ENCODE results near the gene EPB41L3.
A peak's percentile ranks its signal among the peaks of the same experiment; 100 is the strongest.

The EPB41L3 gene

DNA sequence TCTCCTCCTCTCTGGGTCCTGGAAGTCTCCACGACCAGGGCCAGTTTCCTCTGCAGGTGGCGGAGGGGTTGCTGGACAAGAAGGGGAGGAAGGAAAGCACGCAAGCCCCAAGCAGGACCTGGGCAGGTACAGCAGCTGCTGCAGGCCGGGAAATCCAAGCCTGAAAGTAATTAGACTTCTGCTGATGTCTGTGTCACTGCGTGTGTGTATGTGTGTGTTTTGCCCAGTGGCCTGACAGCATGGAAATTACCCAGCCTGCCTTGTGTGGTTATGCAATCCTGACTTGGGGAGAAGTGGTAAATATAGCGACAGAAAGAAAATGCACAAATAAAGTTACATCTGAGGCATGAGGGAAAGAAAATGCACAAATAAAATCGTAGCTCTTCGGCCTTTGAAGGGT, 126.5 kb downstream of the EPB41L3 start:
- FAIRE-seq (peak; percentile 44), DNase-seq (ENCODE audit: low spot score) (no peak)

DNA sequence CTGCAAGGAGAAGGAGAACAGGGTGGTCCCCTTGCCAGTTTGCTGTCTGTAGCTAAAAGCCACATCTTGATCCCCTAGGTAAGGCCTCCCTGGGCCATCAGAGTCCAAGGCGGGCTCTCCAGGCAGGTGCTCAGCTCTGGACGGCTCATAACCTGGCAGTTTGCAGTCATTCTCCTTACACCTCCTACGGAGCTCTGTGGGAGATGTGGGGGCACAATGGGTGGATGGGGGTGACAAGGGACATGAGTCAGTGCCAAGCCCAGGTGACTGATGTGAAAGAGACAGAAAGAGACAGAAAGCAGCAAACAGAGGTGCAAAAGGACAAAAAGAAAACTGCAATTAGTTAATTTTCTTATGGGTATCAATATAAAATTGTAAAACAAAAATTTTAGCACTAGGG, 127.7 kb downstream of the EPB41L3 start:
- no peak for FAIRE-seq
- no peak for DNase-seq (ENCODE audit: low spot score)

DNA sequence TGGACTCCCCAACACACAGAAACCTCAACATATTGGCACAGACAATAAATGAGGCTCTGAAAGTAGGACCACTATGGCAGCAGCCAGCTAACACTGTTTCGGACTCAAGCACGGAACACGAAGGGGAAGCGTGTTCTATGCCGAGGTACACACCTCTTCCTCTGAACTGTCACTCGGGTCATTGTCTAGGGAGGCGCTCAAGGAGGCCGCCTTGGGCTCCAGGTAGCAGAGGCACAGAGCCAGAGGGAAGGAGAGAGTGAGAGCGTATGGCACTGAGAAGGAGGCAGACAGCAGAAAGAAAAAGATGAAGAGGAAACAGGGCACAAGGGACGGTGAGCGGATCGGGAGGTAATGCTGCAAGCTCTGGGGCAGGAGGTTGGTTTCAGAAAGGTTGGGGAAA, 128.1 kb downstream of the EPB41L3 start:
- FAIRE-seq = peak; percentile 53
- no peak for DNase-seq (ENCODE audit: low spot score)

DNA sequence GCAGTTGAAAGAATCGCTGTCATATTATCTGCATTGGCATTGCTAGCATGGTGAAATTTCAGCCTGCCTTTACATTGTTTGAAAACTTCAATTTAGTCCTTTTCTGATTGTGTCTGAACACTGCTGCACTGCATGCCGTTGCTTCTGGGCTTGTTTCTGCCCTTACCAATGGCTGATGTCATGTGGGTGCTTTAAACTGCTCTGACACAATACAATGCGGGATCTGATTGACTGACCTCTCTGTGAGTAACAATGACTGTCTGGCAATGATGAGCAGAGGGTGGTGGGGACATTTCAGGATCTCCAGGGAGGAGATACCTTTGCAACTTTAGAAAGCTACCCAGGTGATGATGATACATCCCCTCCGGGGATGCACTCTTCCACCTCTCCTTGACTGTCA, 128.8 kb downstream of the EPB41L3 start:
- FAIRE-seq = no peak
- DNase-seq (ENCODE audit: low spot score) = no peak

DNA sequence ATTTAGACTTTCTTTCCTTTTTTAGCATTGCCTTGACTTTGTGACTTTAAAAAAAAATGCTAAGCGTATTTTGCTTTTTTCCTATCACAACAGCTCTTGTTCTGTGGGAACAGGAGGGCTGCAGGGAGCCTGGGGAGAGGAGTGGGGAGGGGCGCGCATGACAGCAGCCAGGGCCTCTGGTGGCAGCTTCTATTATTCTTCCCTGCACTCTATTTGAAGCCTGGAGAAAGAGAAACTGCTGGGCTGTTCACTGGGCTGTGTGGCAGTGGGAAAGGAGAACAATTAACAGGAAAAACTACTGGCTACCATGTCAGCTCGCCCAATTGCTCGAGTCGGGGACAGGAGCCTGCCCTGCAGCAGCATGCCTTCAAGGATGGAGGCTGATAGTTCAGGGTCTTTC, 129.3 kb downstream of the EPB41L3 start:
- DNase-seq (ENCODE audit: low spot score) (no peak), FAIRE-seq (no peak)

DNA sequence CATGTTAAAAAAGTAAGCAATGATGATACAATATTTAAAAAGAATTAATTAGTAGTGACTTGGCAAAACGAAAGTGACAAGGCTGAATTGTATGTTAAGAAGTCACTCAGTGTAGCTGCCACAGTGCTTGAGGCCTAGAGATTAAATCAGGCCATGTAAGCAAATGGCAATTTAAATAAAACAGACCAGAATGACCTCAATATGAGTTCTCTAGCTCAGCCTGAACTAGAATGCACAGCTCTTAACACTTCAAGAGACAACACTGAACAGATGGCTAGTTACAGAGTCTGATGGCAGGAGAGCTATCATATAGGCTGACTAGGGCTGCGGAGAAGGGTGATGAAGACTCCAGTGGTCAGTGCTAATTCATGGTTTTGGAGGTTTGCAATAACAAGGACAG, 130.3 kb downstream of the EPB41L3 start:
- no peak for DNase-seq (ENCODE audit: low spot score)
- no peak for FAIRE-seq

DNA sequence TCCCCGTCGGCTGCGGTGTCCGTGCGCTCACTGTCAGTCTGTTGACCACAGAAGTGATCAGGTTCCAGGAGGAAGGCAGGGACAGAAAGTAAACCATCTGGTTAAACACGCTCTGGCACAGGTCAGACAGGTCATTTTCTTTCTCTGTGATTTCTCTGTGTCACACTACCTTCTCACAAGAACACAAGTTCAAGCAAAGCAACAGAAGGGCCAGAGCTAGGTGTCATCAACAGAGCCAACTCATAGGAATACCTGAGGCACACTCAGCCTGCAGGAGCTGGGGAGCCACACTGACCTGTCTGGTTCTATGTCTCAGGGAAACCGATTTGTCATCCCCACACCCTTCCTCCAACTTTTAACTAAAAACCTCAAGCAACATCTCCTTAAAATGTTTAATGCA, 133.2 kb downstream of the EPB41L3 start:
- DNase-seq (ENCODE audit: low spot score) (no peak), FAIRE-seq (no peak)

DNA sequence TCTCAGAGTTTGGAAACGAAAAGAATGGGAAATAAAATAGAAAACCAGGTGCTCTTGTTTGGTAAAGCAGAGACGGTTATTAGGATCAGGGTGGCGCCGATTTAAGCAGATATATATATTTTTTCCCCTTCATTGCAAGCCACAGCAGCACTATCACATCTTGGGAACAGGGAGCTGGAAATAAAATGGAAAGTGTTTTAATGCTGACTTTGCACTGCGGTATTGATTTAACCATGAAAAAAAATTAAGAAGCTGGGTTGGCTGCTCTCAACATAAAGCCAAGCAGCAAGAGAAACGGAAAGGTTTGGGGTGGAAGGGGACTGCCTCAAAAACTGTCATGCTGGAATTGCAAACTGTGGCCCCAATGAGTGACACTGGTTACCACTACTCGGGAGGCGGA, 145.5 kb downstream of the EPB41L3 start:
- DNase-seq (ENCODE audit: low spot score) = no peak
- FAIRE-seq = no peak

DNA sequence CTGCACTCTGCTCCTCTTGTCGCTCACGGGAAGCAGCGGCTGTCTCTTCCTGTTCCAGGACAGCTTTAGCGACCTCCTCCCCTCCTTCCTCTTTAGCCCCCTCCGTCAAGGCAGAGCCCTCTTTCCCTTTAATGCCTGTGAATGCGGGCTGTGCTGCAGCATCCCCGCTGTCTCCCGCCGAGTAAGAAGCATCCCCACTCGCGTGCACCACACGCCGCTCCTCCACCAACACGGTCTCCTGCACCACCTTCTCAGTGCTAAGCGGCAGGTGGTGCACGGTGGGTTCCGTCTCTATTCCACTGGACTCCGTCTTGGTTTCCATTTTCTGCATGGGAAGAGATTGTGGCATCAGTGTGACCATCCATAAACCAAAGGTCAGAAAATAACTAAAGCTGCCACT, 146.7 kb downstream of the EPB41L3 start:
- DNase-seq (ENCODE audit: low spot score) (no peak), FAIRE-seq (no peak)

DNA sequence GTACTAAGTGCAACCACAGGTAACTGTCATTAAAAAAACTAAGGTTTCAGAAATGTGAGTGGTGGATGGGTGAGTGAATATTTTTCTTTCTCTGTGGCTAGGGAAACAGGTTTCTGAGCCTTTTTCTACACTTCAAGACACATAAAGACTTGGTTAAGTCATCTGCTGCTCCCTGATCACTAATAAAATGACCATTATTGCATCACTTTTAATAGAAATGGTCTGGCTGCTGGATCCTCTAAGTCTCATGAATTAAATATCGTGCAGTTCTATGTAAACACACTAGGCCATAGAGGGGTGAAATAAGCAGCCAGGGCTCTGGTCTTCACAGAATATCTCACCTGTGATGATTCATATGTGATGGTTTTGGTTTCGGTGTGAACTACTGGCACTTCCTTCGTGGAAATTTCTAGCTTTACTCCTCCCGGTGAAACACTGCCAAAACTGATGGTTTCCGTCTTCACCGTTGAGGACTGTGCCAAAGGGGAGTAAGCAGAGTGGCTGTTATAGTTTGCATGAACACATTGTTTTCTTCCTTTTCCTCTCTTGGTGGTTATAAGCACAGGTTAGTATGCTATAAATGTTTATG, 147.8 kb downstream of the EPB41L3 start:
- FAIRE-seq (no peak), DNase-seq (ENCODE audit: low spot score) (no peak)

DNA sequence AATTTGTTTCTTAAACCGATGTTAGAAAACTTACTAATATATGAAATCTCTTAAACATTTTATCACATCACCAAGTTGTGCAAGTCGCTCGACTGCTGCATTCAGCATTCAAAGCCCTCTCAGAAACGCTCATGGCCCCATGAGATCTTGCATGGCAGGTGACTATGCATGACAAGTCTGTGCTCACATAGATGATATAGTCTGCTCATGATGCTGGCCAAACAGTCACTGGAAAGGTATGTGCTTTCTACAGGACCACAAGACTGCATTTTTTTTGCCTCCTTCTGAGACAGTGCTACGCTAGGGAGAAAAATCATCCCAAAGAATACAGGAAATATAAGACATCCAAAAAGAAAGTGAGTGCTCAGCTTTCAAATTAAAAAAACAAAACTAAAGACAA, 150.0 kb downstream of the EPB41L3 start:
- FAIRE-seq = no peak
- DNase-seq (ENCODE audit: low spot score) = no peak

DNA sequence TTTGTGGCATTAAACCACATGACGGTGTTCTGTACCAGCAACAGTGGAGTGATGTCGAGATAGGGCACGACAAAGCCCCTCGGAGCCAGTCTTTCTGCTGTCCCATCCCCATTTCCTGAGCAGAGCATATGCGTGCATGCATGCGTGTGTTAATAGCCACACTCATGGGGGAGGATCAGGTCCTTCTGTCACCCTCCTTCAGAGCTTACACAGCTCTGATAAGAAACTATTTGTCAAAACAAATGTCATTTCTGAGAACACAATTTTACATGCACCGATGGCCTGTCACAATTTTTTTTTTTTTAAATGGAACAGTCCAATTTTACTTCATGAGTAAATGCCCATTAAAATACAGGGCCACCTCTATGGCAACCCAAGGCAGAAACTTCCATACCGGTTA, 152.4 kb downstream of the EPB41L3 start:
- FAIRE-seq (no peak), DNase-seq (ENCODE audit: low spot score) (no peak)

DNA sequence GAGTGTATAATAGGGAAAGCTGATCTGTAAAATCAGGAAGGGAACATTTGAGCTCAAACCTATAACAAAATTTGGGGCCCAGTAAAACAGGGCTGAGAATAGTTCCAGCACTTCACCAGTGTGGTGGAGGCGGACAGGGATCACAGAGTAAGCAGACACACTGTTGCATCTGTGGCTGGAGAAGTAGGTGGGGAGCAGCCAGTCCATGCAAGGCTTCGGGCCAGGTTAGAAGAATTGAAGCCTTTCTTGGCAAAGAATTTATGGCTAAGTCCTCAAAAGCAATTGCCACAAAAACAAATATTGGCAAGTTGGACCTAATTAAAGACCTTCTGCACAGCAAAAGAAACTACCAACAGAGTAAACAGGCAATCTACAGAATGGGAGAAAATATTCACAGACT, 154.4 kb downstream of the EPB41L3 start:
- FAIRE-seq (peak; percentile 27), DNase-seq (ENCODE audit: low spot score) (no peak)

DNA sequence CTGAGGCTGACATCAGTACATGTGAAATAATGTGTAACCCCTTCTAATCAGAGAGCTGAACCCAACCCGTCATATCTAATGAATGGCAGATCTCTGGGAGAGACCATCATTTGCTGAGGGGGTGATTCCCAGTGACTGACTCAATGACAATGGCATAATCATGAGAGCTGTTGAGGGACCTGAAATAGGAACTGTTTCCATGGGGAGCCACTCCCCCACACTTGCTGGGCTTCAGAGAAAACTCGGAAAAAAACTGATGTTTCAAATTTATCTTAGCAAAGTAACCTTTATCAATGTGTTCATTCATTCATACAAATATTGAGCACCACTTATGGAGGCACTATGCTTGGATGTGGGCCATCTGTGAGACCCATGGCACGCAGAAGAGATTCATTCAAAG, 154.9 kb downstream of the EPB41L3 start:
- DNase-seq (ENCODE audit: low spot score) (no peak), FAIRE-seq (no peak)

DNA sequence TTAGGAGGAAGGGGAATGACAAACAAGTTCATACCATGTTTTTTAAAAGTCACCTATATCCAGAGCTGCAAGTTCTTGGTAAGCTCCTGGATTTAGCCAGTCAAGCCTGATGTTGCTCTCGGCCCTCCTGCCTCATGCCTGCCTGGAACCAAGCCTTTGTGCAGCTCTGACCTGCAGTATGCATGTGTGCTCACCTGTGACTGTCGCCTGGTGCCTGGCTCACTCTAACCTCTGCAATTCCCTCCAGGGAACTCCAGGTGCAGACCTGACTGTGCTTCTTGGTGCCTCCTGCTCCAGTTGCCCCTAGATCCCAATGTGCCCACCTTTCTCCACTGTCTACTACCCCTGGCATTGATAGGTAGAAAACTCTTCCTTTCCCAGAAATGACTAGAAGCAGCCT, 163.2 kb downstream of the EPB41L3 start:
- DNase-seq (ENCODE audit: low spot score) (no peak), FAIRE-seq (no peak)

DNA sequence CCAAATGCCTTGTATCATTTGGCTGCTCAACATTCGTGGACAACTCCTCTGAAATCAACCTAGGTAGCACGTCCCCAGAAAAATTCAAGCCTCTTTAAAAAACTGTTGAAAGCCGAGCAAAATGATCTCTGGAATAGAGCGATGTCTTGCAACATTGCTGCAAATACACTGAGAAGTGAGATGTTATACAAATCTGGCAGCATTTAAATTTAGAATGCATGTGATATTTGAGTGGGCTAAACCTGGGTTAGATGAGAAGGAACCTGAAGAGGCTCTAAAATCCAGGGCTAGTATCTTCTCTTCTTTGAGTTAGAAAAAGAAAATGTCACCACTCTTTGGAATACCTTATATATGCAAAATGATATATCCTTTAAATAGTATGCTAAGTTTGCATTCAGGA, 166.8 kb downstream of the EPB41L3 start:
- no peak for FAIRE-seq
- no peak for DNase-seq (ENCODE audit: low spot score)

DNA sequence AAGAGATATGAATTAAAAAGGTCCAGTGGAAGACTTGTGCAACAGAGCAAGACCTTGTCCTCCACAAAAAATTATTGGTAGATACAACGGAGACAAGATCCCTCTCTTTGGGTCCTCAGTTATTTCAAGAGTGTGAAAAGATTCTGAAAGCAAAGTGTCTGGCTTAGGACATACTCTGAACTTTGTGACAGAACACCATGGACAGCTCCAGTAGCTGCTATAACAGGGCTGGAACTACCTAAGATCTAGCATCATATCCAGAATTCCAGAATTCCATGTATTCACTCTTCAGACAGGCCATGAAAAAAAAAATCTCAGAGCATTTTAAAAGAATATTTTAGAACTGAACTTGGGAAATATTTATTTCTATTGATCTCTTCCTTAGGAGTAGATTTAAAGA, 173.5 kb downstream of the EPB41L3 start:
- no peak for FAIRE-seq

DNA sequence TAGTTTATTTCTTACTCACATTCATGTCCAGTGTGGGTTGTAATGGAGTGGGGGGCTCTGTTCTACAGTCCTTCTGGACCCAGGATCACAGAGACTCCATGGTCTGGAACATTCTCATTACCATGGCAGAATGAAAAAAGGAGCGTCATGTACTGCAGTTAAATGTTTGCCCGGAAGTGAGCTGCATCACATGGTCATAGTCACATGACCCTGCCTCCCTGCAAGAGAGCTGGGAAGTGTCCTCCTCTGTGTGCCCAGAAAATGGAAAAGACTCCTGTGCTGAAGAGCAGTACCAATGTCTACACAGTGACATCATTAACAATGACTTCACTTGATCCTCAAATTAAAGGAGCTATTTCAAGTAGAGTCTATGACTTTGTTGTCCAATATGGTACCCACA, 174.3 kb downstream of the EPB41L3 start:
- no peak for FAIRE-seq

More for the DNA sequence above, 173.5 kb downstream of the EPB41L3 start:
- no peak for DNase-seq (ENCODE audit: low spot score)

DNA sequence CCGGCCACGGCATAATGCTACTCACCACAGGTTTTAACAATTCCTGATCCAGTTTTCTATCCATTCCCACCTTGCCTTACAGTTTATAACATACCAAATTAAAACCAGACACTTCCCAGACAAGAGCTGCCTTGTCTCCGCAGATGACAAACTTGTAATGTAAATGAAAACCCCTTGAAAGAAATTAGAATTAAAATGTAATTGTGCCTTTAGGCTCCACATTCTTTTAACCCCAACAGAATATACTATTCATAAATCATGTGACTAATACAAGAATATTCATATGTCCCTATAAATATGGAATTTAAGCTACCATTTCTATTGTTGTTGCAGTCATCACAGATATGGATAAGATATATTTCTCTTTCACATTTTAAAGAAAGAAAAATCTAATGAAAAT, 178.4 kb downstream of the EPB41L3 start:
- DNase-seq (ENCODE audit: low spot score) = no peak
- no peak for FAIRE-seq

More for the DNA sequence above, 174.3 kb downstream of the EPB41L3 start:
- DNase-seq (ENCODE audit: low spot score) = no peak

DNA sequence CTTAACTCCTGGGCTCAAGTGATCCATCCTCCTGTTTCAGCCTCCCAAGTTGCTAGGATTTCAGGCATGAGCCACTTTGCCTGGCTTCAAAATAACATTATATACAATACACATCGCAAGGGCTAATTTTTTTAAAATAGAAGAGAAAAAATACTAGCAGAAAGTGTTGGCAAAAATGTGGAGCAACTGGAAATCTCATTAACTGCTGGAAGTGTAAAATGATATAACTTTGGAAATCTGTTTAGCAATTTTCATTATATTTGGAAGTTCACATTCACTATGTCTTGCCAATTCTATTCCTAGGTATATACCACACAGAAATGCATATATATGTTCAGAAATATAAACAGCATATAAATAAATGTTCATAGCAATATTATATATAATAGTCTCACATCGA, 193.2 kb downstream of the EPB41L3 start:
- no peak for FAIRE-seq
- no peak for DNase-seq (ENCODE audit: low spot score)

Data from urothelium cell line (cell line).